GM18909 (cell line): ENCODE measurements around the gene ACLY.
"Not testable (repeated sequence)": the region's sequence is repeated elsewhere in the genome, so short reads cannot be mapped to it uniquely, and the experiment has no call there.

Source experiments
- ATAC-seq: cut with Tn5 transposase; IDR thresholded peaks from one replicate; pipeline ENCODE4 v1.9.1; 2021; ENCODE audit warnings: mild to moderate bottlenecking; ENCODE audit not compliant: unreplicated experiment, poor library complexity

The ACLY gene

DNA sequence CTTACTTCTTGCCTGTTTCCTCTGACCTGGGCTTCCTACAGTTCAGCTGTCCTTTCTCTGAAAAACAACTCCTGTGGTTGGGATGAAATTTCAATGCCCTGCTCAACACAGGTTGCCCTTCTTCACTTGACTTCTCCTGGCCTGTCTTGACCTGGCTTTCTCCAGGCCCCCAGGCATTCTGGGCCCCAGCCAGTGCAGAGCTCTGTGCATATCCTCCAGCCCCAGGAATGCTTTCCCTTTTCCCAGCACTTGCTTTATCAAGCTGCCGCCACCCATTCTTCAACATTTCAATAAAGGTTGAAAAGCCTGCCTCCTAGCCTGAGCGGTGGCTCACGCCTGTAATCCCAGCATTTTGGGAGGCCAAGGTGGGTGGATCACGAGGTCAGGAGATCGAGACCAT is 22.4 kb upstream of the ACLY start:
- no peak for ATAC-seq

- no peak for ATAC-seq
Observed at GRCh38 chr17:41939693-41940090, 20.9 kb upstream of the ACLY start.

- ATAC-seq, result no peak
Observed at GRCh38 chr17:41939044-41939692, 20.4 kb upstream of the ACLY start.

DNA sequence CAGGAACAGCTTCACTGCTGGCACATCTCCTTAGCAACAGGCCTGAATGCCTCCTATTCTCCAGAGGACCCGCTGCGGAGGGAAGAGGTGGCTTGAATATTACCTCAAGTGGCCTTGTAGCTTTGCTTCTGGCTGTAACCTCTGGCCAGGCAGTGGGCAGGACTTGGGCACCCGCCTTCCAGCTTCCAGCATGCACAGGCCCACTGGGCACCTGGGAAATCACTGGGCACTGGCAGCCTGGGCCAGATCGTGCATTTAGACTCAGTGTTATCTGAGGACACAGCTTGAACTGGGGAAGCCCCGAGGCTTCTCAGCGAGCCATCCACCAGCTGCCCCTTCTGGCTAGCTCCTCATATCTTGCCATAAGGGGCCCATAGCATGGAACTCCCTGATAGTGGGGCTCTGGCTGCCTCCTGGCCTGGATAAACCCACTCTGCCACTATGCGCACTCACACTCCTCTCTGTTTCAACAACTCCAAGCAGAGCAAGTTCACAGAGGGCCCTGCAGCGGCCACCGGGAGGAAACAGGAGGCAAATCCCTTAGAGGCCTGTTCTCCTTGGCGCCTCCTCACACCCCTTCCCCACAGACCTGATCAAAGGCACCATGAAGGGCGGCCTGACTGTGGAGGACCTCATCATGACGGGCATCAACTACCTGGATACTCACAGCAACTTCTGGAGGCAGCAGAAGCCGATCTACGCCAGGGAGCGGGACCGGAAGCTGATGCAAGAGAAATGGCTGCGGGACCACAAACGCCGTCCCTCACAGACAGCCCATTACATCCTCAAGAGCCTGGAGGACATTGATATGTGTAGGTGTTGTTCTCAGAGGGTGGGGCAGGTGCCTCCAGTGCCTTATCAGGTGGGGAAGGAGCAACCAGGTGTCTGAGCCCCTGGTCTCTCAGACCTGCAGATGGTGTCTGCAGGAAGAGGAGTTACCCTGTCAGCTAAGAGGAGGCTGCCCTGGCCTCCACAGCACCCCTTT is 19.5 kb upstream of the ACLY start:
- no peak for ATAC-seq

- ATAC-seq, result no peak
Observed at GRCh38 chr17:41935641-41936040, 16.9 kb upstream of the ACLY start.

- no peak for ATAC-seq
Observed at GRCh38 chr17:41932816-41933389, 14.2 kb upstream of the ACLY start.

- ATAC-seq, result not testable (repeated sequence)
Observed at GRCh38 chr17:41931715-41932114, 13.0 kb upstream of the ACLY start.

GRCh38 chr17:41930833-41931156 is 12.0 kb upstream of the ACLY start:
- not testable (repeated sequence) for ATAC-seq

GRCh38 chr17:41930009-41930832 is 11.5 kb upstream of the ACLY start, which contains the start of gene ODAD4:
TSS of gene ODAD4 (plus strand) at chr17:41930617. CDS start at chr17:41930724, 107 bp downstream.
- peak; percentile 95 for ATAC-seq

- no peak for ATAC-seq
Observed at GRCh38 chr17:41928693-41929251, 10.0 kb upstream of the ACLY start.

DNA sequence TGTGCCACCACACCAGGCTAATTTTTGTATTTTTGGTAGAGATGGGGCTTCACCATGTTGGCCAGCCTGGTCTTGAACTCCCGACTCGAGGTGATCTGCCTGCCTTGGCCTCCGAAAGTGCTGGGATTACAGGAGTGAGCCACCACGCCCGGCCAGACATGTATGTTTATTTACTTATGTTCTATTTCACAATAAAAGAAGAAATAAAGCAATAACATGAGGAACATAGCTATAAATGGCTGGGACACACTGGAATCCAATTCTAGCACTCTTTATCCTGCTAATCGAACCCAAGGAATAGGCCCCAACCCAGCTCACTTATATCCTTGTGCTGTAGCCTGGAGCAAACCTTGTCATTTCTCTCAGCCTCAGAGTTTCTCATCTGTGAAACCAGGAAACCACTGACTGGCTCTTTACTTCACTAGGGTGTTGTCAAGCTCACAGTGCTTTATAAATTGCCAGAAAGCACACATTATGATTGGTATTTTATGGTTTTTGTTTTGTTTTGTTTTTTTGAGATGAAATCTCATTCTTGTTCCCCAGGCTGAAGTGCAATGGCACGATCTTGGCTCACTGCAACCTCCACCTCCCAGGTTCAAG is 7.3 kb upstream of the ACLY start:
- no peak for ATAC-seq

- no peak for ATAC-seq
Observed at GRCh38 chr17:41920580-41920955, 1.8 kb upstream of the ACLY start.

- no peak for ATAC-seq
Observed at GRCh38 chr17:41919840-41920579, 1.3 kb upstream of the ACLY start.

DNA sequence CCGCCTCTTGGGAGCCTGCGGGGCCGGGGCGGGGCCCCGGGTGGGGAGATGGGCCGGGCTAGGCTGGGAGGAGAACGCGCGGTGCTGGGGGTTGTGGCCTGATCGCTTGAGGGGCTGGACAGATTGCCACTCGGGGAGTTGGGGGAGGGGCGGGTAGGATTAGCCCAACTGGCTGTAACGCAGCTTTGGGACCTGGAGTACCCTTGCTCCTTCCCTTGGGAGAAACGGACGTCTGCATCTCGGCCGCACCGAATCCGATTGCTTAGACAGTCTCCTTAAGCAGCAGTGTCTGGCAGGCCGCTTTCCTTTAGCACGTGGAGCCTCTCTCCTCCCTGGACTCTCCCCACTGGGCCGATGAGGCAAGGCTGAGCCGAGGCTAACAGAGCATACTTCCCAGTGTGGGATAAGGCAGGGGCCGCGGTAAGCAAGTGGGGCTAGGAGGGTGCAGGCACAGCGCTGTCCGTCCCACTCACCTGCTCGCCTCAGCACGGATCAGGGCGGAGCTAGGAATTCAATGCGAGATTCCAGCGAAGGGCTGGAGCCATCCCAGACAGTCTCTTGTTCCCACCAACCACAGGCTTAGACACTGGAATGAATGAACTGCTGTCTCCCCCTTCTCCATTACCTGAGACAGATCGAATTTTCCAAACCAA is 540 bp upstream of the ACLY start:
- ATAC-seq, result peak; percentile 11

GRCh38 chr17:41917679-41918313 is 955 bp downstream of the ACLY start:
- peak; percentile 17 for ATAC-seq

- ATAC-seq, result no peak
Observed at GRCh38 chr17:41917192-41917591, 1.6 kb downstream of the ACLY start.

GRCh38 chr17:41915566-41915965 is 3.2 kb downstream of the ACLY start:
- no peak for ATAC-seq

DNA sequence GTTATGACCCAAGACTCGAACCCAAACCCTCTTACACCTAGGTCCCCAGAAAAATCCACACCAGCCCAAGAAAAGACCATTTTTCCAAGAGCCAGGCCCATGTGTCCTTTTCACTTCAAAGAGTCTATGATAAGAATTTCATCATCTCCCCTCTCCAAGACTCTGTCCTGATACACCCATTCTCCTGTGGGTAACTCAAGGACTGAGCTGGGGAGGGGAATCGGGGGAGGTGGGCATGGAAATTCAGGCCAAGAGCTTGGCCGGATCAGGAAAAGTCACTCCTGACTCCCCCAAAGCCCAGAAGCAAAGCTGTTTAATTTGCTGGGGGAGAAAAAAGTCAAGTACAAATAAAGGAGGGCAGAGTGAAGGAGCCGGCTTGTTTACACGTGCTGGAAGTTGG is 3.7 kb downstream of the ACLY start:
- no peak for ATAC-seq
